GM18909 (cell line): ENCODE data around the gene KRTAP16-1.

Experiments used
- ATAC-seq: cut with Tn5 transposase; IDR thresholded peaks from one replicate; pipeline ENCODE4 v1.9.1; 2021; ENCODE audit warnings: mild to moderate bottlenecking; ENCODE audit not compliant: unreplicated experiment, poor library complexity

Gene KRTAP16-1

GRCh38 chr17:41331606-41332005, 22.5 kb upstream of the KRTAP16-1 start:
- no peak for ATAC-seq

DNA sequence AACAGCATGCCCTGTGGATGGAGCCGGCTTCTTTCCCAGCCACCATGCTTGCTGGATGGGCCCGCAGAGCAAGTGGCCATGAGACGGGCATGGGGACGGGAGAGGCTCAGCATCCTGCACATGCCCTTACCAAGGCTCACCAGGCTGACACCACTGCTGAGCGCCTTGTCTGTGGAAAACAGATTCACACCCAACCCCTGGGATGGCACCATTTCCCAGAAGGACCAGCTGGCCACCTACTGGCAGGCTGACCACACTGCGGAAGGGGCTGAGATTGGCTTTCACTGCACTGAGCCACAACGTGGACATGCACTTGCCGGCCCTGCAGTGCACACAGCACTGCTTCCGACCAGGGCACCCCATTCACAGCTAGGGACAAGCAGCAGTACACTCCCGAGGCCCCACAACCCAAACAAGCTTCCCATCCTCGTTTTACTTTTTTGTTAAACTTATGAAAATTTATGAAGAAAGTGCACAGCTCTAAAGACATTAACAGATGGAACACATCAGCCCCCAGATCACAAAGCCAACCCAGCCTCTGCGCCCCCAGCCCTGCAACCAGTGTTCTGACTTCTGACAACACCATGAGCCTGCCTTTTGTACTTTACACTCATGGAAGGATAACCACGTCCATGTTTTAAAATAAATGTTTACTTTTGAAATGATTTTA, 20.3 kb upstream of the KRTAP16-1 start:
- no peak for ATAC-seq

- no peak for ATAC-seq
Observed at GRCh38 chr17:41328207-41328606, 19.1 kb upstream of the KRTAP16-1 start.

DNA sequence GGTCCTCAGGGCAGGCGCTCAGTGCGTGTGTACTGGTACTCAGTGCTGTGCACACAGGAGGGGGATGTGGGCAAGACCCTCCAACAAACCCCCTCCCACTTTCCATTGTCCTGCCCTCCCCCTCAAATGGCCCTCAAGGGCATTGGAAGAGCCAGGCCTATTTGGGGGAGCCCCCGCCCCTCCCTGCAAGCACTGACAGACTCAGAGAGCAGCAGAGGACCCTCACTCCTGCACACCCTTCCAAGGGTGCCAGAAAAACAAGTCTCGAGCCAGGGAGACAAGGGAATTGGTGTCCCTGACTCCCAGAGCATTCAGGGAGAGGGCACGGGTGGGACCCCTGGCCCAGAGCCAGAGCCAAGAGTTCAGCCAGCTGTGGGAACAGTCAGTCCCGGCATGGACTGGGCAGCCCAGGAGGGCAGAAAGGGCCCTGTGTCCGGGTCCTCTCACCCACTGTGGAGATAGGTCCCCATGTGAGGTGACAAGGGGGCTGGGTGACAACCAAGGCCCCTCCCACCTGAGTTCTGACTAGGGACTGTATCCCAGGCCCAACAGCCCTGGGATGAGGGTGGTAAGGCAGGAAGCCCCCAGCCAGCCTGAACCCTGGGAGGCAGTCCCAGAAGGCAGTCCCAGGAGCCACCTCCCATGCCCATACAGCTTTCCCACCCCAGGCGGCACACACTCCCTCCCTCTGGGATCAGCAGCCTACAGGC, 18.5 kb upstream of the KRTAP16-1 start:
- no peak for ATAC-seq

DNA sequence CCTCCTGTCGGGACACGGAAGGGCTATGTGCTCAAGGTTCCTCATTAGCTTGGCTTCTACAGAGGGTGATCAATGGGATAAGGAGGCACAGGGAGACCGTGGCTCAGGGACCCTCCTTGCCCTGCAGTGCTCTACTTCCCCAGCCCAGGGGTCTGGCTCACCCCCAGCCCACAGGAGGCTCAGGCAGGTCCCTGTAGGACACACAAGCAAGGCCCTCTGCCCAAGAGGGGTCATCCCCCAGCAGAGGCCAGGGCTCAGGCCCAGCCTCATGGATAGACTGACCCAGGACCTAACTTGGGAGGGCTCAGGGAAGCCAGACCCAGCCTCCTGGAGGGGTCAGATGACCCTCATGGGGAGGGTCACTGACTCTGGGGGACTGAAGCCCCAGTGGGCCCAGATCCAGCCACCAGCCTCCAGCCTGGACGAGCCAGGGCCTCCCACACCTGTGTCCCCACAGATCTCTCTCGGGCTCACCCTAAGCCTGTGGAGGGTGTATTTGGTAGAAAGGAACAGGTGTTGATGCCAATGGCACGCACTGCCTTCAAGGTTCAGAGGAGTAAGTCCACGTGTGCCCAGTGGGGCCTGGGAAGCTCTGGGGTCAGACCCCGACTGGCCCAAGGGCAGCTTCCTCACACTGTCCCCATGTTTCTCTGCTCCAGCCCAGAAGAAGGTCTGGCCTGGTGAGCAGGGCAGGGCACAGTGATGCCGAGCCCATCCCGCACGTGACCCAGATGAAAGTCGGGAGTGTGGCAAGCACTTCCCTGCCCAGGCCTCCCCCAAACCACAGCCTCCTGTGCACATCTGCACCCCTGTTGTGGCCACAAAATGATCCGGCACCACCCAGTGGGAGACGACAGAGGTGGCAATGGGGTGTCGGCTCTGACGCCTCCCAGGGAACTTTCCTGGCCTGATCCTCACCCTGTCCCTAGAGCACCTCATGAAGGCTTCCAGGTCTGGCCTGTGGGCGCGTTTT, 17.4 kb upstream of the KRTAP16-1 start:
- ATAC-seq, result no peak

DNA sequence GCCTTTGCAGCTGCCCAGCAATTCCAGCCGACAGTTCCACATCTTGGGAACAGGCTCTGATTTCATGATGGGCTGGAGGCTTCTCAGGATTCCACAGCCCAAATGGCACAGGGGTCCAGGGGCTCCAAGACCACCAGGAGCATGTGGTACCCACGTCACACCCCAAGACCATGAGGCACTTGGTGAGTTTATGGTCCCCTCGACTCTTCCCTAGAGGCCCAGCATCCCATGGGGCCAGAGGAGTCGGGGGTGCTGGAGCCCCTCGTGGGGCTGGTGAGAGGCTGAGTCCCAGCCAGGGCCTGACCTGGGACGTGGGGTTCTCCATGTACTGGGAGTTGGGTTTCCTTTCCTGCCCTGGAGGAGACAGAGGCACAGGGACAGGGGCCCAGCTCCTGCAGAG, 16.5 kb upstream of the KRTAP16-1 start:
- ATAC-seq, result no peak

DNA sequence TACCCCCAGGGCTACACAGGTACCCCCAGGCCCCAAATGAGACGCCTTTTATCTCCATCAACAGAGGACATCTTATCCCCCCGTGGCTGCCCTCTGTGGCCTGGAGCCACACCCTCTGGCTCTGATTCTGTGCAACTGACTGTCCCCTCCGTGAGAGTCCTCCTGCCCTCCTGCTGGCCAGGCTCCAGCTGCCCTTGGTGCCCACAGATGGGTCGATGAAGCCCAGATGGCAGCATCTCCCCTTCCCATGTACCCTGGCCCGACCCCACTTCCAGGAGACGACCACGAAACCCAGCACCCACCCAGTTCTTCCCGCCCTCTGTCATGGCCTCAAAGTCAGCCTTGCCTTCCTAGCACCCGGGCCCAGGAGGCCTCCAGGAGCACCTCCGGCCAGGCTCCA, 16.0 kb upstream of the KRTAP16-1 start:
- ATAC-seq, result no peak

DNA sequence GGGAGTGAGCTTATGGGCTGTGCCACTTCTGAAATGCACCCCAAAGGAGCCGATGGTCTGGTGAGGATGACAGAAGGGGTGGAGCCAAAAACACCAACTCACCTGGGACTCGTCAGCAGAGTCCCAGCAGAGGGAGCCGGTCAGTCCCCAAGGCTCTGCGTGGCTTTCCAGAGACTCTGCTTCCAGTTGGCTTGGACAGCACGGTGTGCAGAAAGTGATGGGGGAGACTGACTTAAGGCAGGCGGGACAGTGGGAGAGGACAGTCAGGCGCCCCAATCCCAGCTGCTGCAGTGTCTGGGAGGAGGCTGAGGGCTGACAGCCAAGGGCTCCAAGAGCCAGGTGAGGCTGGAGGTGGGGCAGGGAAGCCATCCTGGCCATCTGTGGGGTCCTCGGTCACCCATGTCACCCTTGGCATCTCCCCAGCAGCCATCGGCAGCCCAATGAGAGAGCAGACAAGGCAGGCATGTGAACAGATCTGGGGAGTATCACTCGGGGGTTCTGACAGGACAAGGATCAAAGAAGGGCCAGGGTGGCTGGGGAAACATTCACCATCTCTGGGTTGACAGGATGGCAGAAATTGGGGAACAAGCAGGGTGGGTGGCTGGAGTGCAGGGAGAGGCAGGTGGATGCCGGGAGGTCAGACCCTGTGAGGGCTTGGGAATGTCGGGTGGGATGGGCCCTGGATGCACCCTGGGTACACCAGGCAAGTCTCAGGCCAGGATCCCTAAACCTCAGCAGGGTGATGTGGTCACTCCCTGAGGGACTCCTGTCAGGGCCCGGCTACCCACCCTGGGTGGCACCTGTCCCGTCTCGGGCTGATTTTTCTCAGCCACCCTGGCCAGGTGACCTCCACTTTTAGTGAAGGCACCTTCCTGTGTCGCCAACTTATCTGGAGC, 15.3 kb upstream of the KRTAP16-1 start:
- no peak for ATAC-seq

DNA sequence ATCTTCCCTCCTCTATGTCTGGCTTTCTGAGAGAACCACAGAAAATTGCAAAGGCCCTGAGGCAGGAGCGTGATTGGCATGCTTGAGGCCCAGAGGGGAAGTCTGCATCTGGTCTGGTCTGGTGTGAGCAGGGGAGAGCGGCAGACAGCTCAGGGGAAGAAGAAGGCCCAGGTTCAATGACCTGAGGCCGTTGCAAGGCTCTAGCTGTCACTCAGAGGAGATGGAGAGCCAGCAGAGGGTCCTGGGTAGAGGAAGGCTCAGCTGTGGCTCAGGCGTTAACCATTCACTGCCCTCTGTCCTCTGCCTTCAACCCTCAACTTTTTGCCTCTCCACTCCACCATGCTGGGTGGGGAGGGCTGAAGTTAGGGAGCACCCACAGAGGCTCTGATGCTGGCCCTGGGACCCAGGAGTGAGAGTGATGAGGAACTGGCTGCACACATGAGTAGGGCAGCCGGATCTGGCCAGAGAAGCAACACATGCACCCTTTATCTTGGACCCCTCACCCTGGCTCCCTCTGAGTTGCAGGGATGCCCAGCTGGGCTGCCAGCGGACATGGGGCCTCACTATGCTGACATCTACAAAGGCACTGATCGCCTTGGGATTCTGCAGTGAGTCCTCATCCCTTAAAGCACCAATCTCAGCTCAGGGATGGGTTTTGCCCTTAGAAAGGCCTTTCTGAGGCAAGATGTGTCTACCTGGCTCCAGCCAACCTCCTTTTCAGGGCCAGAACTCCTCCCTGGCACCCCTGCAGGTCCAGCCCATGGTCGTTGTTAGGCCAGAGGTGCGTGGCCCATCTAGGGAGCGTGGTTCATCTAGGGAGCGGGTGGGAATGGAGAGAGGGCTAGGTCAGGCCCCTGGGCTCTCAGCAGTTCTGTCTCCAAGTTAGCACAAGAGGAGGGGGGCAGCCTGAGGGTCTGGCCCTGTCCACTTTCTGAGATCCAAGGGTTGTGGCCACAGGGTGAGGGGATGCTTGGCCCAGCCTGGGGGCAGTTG, 14.1 kb upstream of the KRTAP16-1 start:
- no peak for ATAC-seq

DNA sequence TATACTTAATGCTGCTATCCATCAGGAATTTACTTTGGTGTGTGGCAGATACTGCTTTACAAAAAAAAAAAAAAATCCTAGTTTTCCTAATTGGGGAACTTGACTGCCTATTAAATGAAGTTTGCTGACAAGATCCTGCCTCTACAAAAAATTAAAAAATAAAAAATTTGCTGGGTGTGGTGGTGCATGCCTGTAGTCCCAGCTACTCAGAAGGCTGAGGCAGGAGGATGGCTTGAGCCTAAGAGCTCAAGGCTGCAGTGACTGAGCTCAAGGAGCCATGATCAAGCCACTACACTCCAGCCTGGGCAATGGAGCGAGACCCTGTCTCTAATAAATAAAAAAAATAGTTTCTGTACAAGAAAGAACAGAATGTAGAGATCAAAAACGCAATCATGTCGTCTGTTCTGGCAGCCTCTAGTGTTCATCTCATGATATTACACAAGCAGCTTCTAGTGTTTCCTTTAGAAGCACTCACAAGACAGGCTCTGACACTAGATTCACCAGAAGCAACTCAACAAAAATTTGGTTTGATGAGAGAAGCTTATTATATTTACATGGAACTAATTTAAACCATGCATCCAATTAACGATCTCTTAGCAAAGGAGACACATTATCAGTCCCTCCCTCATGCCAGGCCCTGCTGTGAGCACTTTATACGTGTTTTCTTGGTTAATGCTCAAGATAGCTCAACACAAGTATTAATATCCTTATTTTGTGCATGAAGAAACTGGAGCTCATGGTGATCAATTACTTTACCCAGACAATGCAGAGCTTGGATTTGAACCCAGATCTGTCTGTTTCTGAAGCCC, 13.2 kb upstream of the KRTAP16-1 start:
- no peak for ATAC-seq

DNA sequence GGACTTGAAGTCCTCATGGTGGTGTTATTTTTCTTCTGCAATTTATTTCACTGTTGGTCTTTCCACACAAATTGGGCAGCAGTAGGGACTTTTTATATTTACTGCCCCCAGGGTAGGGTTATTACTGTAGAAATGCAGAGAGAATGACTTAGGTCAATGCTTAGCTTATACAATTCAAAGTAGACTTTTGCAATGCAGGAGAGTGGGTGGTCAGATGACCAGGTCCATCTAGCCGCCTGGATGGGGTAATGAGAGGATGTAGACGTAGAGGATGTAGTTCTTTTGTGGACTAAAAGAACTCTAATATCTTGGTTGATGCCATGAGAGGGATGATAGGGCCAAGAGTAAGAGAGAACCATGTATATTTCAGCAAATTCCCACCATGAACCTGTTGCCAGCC, 9.1 kb upstream of the KRTAP16-1 start:
- ATAC-seq, result no peak

DNA sequence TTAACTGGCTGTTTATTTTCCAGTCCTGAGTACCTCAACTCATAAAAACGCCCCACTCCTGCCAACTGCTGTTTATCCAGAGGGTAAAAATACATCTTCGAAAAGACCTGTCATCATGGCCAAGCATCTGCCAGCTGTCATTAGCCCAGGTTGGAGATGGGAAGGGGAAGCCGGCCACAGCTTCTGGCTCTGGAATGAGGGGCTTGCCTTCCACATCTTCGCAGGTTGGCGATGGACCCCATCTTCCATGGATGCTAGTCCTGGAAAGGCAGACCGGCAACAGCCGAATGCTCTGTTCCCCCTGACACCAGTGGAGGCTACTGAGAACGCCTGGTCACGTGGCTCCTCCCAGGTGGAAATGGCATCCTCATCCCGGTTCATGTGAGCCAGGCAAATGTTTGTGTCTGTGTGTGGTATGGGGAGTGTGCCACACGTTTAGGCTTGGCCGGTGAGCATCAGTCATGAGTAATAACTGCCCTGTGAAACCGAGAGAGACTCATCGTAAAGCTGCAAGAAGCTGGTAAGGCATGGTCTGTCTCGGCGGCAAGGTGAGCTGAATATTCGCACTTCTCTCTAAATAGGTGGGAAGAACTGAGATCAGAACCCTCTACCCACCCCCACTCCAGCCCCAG, 6.8 kb upstream of the KRTAP16-1 start:
- ATAC-seq, result no peak

GRCh38 chr17:41315204-41315794, 6.2 kb upstream of the KRTAP16-1 start, which contains the start of gene KRTAP17-1:
TSS of gene KRTAP17-1 (minus strand) at chr17:41315710. CDS start at chr17:41315650, 60 bp downstream.
- ATAC-seq, result no peak

DNA sequence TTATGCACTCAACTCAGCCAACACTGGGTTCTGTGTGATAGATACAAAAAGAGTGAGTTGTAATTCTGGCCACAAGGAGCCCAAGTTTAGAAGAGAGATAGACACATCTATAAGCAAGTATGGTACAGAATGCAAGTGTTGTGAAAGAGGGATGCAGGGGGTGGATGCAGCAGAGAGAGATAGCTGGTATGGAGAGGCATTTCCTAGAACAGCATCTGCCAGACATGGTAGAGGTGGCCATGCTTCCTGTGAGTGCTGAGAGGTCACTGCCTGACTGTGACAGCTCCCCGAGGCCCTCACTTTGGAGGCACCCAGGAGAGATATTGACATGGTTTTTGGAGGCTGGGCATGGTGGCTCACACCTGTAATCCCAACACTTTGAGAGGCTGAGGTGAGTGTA, 2.0 kb upstream of the KRTAP16-1 start:
- no peak for ATAC-seq

GRCh38 chr17:41308251-41308917, 725 bp downstream of the KRTAP16-1 start:
- peak; percentile 81 for ATAC-seq

GRCh38 chr17:41307647-41308046, 1.5 kb downstream of the KRTAP16-1 start:
- no peak for ATAC-seq

DNA sequence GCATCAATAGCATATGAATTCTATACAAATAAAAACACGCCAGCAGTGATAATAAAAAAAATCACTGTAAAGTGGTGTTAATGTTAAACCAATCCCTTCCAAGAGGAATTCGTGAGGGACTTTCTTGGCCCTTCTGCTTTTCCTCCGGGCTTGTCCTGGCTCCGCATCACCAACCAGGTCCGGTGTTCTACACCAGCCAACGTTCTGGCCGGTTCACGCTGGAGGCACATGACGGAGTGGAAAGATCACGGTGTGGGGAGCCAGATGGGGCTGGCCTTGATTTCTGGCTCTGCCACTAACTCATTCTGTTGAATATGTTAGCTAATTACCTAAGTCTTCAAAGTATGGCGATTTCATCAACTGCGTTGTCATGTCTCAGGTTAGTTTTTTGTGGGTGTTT, 5.0 kb downstream of the KRTAP16-1 start:
- no peak for ATAC-seq
